Calu3 (cell line): ENCODE data around the gene GCFC2. TPM values are rescaled to one million over a fixed set of nuclear protein-coding genes. Genes with fewer than 3 reads are reported as not detected.

Experiments used
- BruUV-seq: library from RNA; stranded (reverse); fragments of 400-500 nt; replicated peaks from 2 replicates; lab custom pipeline; 2021; lab: Mats Ljungman, UMichigan
- CTCF ChIA-PET: fragments of 300-600 bp; sonication (Branson Sonifier 250); formaldehyde crosslinking; loops from one replicate; lab custom pipeline; 2022; ENCODE audit warnings: antibody characterized with exemption; lab: Charles Lee
- DNase-seq: peaks from one replicate; pipeline ENCODE4 v3.0.0; 2022
- H3K27ac Mint-ChIP-seq: one replicate; pipeline ENCODE4 v1.8.0; 2022; ENCODE audit warnings: mixed read lengths; ENCODE audit not compliant: unreplicated experiment
- H3K27me3 Mint-ChIP-seq: one replicate; pipeline ENCODE4 v1.8.0; 2022; ENCODE audit warnings: mixed read lengths; ENCODE audit not compliant: unreplicated experiment
- H3K36me3 Mint-ChIP-seq: one replicate; pipeline ENCODE4 v1.8.0; 2022; ENCODE audit warnings: mild to moderate bottlenecking, moderate library complexity, mixed read lengths; ENCODE audit not compliant: insufficient read depth, unreplicated experiment
- H3K4me1 Mint-ChIP-seq: one replicate; pipeline ENCODE4 v1.8.0; 2022; ENCODE audit warnings: mild to moderate bottlenecking, low read depth, mixed read lengths; ENCODE audit not compliant: unreplicated experiment
- H3K4me3 Mint-ChIP-seq: one replicate; pipeline ENCODE4 v1.8.0; 2022; ENCODE audit warnings: mild to moderate bottlenecking, low read depth, moderate library complexity, mixed read lengths; ENCODE audit not compliant: unreplicated experiment
- H3K9me3 Mint-ChIP-seq: one replicate; pipeline ENCODE4 v1.8.0; 2022; ENCODE audit warnings: low read depth, mixed read lengths; ENCODE audit not compliant: unreplicated experiment
- CTCF ChIP-seq: fragments of 200-600 bp; IDR thresholded peaks from one replicate; pipeline ENCODE4 v1.8.0; 2022; ENCODE audit warnings: antibody characterized with exemption; ENCODE audit not compliant: unreplicated experiment
- intact Hi-C: fragments of 100-400 bp; cut with micrococcal nuclease; formaldehyde crosslinking; loops from one replicate; pipeline ENCODE4 v1.10.0; 2022; ENCODE audit not compliant: unreplicated experiment
- total RNA-seq: library from RNA; stranded (reverse); gene quantifications from 2 replicates; pipeline ENCODE4 v1.2.3, GENCODE V29; 2022

Gene GCFC2
- total RNA-seq, 1 experiment from 2014 or later = 18.2 TPM

- CTCF ChIA-PET = interaction anchor here (1.0 to 2.3 kb wide), 5 partner anchors 13 to 76 kb away, joined by 3 to 22 read pairs (median 10); no protein-coding TSS in a partner anchor
- Mint-ChIP-seq H3K36me3 (no peaks in the 10 kb centered on the region), H3K4me3 (no peak overlapping the region), H3K27ac (no peak overlapping the region), H3K4me1 (peaks cover 8% of the 10 kb centered on the region), H3K27me3 (peaks cover 36% of the 10 kb centered on the region), H3K9me3 (no peaks in the 10 kb centered on the region)
- BruUV-seq = no TSS peak
- TF ChIP-seq CTCF = peak; percentile 87
- DNase-seq = peak; percentile 72
- intact Hi-C loops = loop anchor here (1.0 kb wide), 2 partner anchors 37 to 76 kb away; no protein-coding TSS in a partner anchor
Observed at GRCh38 chr2:75640621-75641121, 70.0 kb downstream of the GCFC2 start.

GRCh38 chr2:75637568-75637967 is 73.1 kb downstream of the GCFC2 start:
- Mint-ChIP-seq H3K27me3 (peaks cover 36% of the 10 kb centered on the region), H3K4me3 (no peak overlapping the region), H3K9me3 (no peaks in the 10 kb centered on the region), H3K4me1 (peaks cover 8% of the 10 kb centered on the region), H3K27ac (no peak overlapping the region), H3K36me3 (no peaks in the 10 kb centered on the region)
- DNase-seq = no peak
- intact Hi-C loops = no loop called here
- no peak for TF ChIP-seq CTCF
- CTCF ChIA-PET = interaction anchor here (1.3 to 1.7 kb wide), 2 partner anchors 9 to 39 kb away, joined by 3 to 4 read pairs; partner anchors contain the start of gene MRPL19
- no TSS peak for BruUV-seq

GRCh38 chr2:75634945-75635344 is 75.8 kb downstream of the GCFC2 start:
- Mint-ChIP-seq H3K4me1 (peaks cover 8% of the 10 kb centered on the region), H3K36me3 (no peaks in the 10 kb centered on the region), H3K9me3 (no peaks in the 10 kb centered on the region), H3K4me3 (no peak overlapping the region), H3K27ac (no peak overlapping the region), H3K27me3 (peaks cover 36% of the 10 kb centered on the region)
- no peak for DNase-seq
- CTCF ChIA-PET = no interaction called here
- intact Hi-C loops = no loop called here
- no TSS peak for BruUV-seq
- no peak for TF ChIP-seq CTCF

- intact Hi-C loops = no loop called here
- peaks cover 23% of the 10 kb centered on the region for H3K27me3 Mint-ChIP-seq
- no TSS peak for BruUV-seq
- no peak overlapping the region for H3K4me3 Mint-ChIP-seq
- H3K4me1 Mint-ChIP-seq = peaks cover 8% of the 10 kb centered on the region
- H3K9me3 Mint-ChIP-seq = no peaks in the 10 kb centered on the region
- H3K27ac Mint-ChIP-seq = no peak overlapping the region
- TF ChIP-seq CTCF = no peak
- CTCF ChIA-PET = no interaction called here
- no peaks in the 10 kb centered on the region for H3K36me3 Mint-ChIP-seq
- DNase-seq = no peak
Observed at GRCh38 chr2:75633620-75634019, 77.1 kb downstream of the GCFC2 start.
